ENCODE measurements around the gene MCL1. TPM values are rescaled to one million over a fixed set of nuclear protein-coding genes. Genes with fewer than 3 reads are reported as not detected.
"Not testable (repeated sequence)": the region's sequence is repeated elsewhere in the genome, so short reads cannot be mapped to it uniquely, and the experiment has no call there.

The MCL1 gene
- total RNA-seq, 1 experiment from 2014 or later, result 165 TPM

- H3K4me3 ChIP-seq (ENCODE audit: insufficient read depth, low read depth, low read length); DNase-seq; H3K27me3 ChIP-seq (ENCODE audit: control insufficient read depth, insufficient read depth, low read length): not testable (repeated sequence)
- H3K36me3 ChIP-seq (replicated peaks; ENCODE audit: control insufficient read depth, insufficient read depth, low read length), result peaks cover 13% of the 10 kb centered on the region
Measured at GRCh38 chr1:150580966-150581365, 1.6 kb upstream of the MCL1 start.

DNA sequence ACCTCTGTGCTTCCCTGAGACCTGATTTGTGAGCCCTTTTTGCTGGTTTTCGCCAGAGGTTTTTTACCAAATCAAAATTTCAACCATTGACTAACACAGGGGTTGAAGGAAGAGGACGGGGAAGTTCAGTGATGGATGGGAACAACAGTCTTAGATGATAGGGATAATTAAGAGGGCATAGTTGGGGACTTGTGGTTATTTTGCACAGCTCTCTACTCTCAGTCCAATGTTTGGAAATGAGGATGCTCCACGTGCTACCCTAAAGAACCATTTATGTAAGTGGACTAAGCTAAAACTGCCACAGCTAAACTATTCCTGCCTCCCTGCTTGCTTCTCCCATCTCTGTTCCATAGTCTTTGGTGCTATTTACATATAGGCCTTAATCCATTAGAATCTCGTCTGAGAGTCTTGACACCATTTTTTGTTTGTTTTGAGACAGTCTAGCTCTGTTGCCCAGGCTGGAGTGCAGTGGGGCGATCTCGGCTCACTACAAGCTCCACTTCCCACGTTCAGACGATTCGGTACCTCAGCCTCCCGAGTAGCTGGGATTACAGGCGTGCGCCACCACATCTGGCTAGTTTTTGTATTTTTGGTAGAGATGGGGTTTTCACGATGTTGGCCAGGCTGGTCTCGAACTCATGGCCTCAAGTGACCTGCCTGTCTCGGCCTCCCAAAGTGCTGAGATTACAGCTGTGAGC, 684 bp upstream of the MCL1 start:
- DNase-seq, result no peak
- no peaks in the 10 kb centered on the region for H3K27me3 ChIP-seq (ENCODE audit: control insufficient read depth, insufficient read depth, low read length)
- peaks cover 21% of the 10 kb centered on the region for H3K36me3 ChIP-seq (replicated peaks; ENCODE audit: control insufficient read depth, insufficient read depth, low read length)
- H3K4me3 ChIP-seq (ENCODE audit: insufficient read depth, low read depth, low read length), result peak overlapping the region; percentile 60

GRCh38 chr1:150578272-150579109, 919 bp downstream of the MCL1 start:
- no peak for DNase-seq
- Histone ChIP-seq H3K36me3 (replicated peaks; ENCODE audit: control insufficient read depth, insufficient read depth, low read length) (peaks cover 28% of the 10 kb centered on the region), H3K4me3 (ENCODE audit: insufficient read depth, low read depth, low read length) (peak overlapping the region; percentile 99)

GRCh38 chr1:150577557-150578271, 1.7 kb downstream of the MCL1 start:
- Histone ChIP-seq H3K36me3 (replicated peaks; ENCODE audit: control insufficient read depth, insufficient read depth, low read length) (peaks cover 31% of the 10 kb centered on the region), H3K27me3 (ENCODE audit: control insufficient read depth, insufficient read depth, low read length) (no peaks in the 10 kb centered on the region), H3K4me3 (ENCODE audit: insufficient read depth, low read depth, low read length) (peak overlapping the region; percentile 99)
- DNase-seq, result no peak

More at GRCh38 chr1:150578272-150579109, 919 bp downstream of the MCL1 start:
- H3K27me3 ChIP-seq (ENCODE audit: control insufficient read depth, insufficient read depth, low read length), result no peaks in the 10 kb centered on the region

GRCh38 chr1:150576794-150577556, 2.4 kb downstream of the MCL1 start:
- Histone ChIP-seq H3K27me3 (ENCODE audit: control insufficient read depth, insufficient read depth, low read length) (no peaks in the 10 kb centered on the region), H3K36me3 (replicated peaks; ENCODE audit: control insufficient read depth, insufficient read depth, low read length) (peaks cover 31% of the 10 kb centered on the region), H3K4me3 (ENCODE audit: insufficient read depth, low read depth, low read length) (peak overlapping the region; percentile 99)
- no peak for DNase-seq

DNA sequence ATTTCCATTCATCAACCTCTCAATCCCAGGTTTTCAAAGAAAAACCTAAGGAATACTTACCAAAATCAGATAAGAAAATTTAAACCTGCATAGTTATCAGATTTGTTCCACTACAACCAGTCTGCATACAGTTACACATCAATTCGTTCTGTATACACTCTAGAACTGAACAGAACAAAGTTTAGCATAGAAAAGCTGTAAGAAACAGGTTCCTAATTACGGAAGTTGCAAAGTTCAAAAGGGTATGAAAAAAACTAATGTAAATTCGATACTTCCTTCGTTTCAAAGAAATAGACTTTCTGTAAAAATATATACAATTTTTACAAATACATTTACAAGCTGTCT, 3.1 kb downstream of the MCL1 start:
- no peak for DNase-seq
- no peaks in the 10 kb centered on the region for H3K27me3 ChIP-seq (ENCODE audit: control insufficient read depth, insufficient read depth, low read length)
- H3K36me3 ChIP-seq (replicated peaks; ENCODE audit: control insufficient read depth, insufficient read depth, low read length), result peaks cover 31% of the 10 kb centered on the region
- H3K4me3 ChIP-seq (ENCODE audit: insufficient read depth, low read depth, low read length), result peak overlapping the region; percentile 99

GRCh38 chr1:150575518-150576366, 3.7 kb downstream of the MCL1 start:
- no peak for DNase-seq
- Histone ChIP-seq H3K36me3 (replicated peaks; ENCODE audit: control insufficient read depth, insufficient read depth, low read length) (peaks cover 31% of the 10 kb centered on the region), H3K4me3 (ENCODE audit: insufficient read depth, low read depth, low read length) (peak overlapping the region; percentile 99; the same call in 1 of the 2 replicates)

DNA sequence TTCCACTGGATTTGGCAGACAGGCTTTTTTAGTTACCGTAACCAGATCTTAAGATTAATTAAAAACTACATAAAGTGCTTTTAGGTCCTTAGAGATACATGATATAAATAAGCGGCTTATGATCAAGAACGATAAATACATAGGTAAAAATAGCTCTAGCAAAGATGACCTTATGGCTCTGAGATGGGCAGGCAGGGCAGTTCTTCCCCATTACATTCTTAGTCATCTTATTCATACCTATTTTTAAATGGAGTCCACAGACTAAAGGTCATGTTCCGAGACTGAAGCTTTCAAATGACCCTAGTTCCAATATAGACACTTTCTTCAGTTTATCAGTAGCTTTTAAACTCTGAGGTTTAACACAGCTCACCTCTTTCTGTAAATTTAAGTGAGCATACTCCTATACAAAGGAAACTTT, 4.3 kb downstream of the MCL1 start:
- no peaks in the 10 kb centered on the region for H3K27me3 ChIP-seq (ENCODE audit: control insufficient read depth, insufficient read depth, low read length)
- no peak for DNase-seq
- H3K36me3 ChIP-seq (replicated peaks; ENCODE audit: control insufficient read depth, insufficient read depth, low read length), result peaks cover 31% of the 10 kb centered on the region
- no peak overlapping the region for H3K4me3 ChIP-seq (ENCODE audit: insufficient read depth, low read depth, low read length)

More at GRCh38 chr1:150575518-150576366, 3.7 kb downstream of the MCL1 start:
- H3K27me3 ChIP-seq (ENCODE audit: control insufficient read depth, insufficient read depth, low read length), result no peaks in the 10 kb centered on the region

- Histone ChIP-seq H3K4me3 (ENCODE audit: insufficient read depth, low read depth, low read length) (no peak overlapping the region), H3K27me3 (ENCODE audit: control insufficient read depth, insufficient read depth, low read length) (no peaks in the 10 kb centered on the region), H3K36me3 (replicated peaks; ENCODE audit: control insufficient read depth, insufficient read depth, low read length) (peaks cover 31% of the 10 kb centered on the region)
- no peak for DNase-seq
Measured at GRCh38 chr1:150574260-150575071, 4.9 kb downstream of the MCL1 start.

DNA sequence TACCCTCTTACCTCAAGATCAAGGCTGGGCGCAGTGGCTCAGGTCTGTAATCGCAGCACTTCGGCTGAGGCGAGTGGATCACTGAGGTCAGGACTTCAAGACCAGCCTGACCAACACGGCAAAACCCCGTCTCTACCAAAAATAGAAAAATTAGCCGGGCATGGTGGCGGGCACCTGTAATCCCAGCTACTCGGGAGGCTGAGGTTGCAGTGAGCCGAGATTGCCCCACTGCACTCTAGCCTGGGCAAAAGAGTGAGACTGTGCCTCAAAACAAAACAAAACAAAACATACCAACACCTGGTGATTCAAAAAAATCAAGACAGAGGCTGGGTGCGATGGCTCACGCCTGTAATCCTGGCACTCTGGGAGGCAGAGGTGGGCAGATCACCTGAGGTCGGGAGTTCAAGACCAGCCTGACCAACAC, 5.8 kb downstream of the MCL1 start:
- not testable (repeated sequence) for DNase-seq; H3K27me3 ChIP-seq (ENCODE audit: control insufficient read depth, insufficient read depth, low read length); H3K4me3 ChIP-seq (ENCODE audit: insufficient read depth, low read depth, low read length)
- H3K36me3 ChIP-seq (replicated peaks; ENCODE audit: control insufficient read depth, insufficient read depth, low read length), result peaks cover 30% of the 10 kb centered on the region

DNA sequence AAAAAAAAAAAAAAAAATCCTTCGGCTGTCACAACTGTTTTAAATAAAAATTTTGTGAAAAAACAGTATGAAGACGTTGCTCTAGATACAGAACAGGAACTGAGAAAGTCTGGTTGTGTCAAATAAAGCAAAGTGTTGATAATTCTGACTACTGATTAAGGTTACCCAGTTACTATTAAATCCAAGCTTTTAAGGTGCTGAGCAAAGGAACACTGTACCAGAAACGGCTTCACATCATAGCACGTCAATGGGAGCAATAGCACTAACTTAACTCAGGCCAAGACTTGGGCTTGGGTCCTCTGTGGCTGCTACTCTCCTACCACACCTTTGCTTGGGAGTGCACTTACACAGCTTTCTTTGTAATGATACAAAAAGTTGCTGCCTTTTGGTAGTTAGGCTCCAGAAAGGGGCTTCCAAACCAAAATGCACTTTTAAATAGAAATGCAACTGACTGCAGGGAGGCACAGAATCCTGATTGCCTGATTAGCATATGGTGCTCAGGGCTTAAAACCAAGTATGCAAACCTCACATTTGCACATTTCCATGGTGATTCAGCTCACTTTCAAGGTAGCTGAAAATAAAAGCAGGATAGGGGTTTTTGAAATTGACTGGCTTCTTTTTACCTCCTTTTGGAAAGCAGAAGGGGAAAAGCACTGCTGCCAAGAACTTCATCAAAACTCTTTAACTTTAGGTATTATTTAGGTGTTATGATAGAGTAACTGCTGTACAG, 6.3 kb downstream of the MCL1 start:
- H3K27me3 ChIP-seq (ENCODE audit: control insufficient read depth, insufficient read depth, low read length), result no peaks in the 10 kb centered on the region
- no peak for DNase-seq
- H3K36me3 ChIP-seq (replicated peaks; ENCODE audit: control insufficient read depth, insufficient read depth, low read length), result peaks cover 27% of the 10 kb centered on the region
- no peak overlapping the region for H3K4me3 ChIP-seq (ENCODE audit: insufficient read depth, low read depth, low read length)

DNA sequence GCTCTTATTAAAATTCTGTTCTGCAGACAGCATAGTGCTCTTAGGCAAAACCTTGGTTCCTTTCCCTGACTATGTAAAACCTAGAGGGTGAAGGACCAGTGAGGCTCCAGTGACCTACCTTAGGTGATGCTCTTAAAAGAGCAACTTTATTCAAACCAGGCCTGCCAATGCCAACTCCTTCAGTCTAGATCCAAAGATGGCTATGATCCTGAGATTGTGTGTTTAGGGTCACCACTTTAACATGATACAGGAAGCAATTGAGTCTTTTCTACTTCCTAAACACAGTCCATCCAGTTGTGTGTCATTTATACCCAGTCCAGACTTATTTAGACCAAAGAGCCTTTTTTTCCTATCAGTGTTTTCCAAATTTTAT, 10.8 kb downstream of the MCL1 start:
- H3K4me3 ChIP-seq (ENCODE audit: insufficient read depth, low read depth, low read length), result no peak overlapping the region
- no peaks in the 10 kb centered on the region for H3K27me3 ChIP-seq (ENCODE audit: control insufficient read depth, insufficient read depth, low read length)
- peaks cover 3% of the 10 kb centered on the region for H3K36me3 ChIP-seq (replicated peaks; ENCODE audit: control insufficient read depth, insufficient read depth, low read length)
- DNase-seq, result no peak

All from H7 (cell line).